ENCODE results near the gene LMO7.
"Not testable (repeated sequence)": the region's sequence is repeated elsewhere in the genome, so short reads cannot be mapped to it uniquely, and the experiment has no call there.

- not testable (repeated sequence) for TF ChIP-seq CTCF (IDR thresholded peaks at IDR 0.05; ENCODE audit: poor library complexity); EZH2phosphoT487 (IDR thresholded peaks at IDR 0.05; ENCODE audit: low read depth, severe bottlenecking, unreplicated experiment); EZH2 (IDR thresholded peaks at IDR 0.05; ENCODE audit: borderline replicate concordance)
Observed at GRCh38 chr13:75780103-75780502, 144.0 kb downstream of the LMO7 start.
